GM19395 (cell line): ENCODE results near the gene L3MBTL4.

ENCODE experiments used
- ATAC-seq: cut with Tn5 transposase; IDR thresholded peaks from one replicate; pipeline ENCODE4 v1.9.1; 2021; ENCODE audit warnings: mild to moderate bottlenecking, moderate library complexity; ENCODE audit not compliant: unreplicated experiment

The L3MBTL4 gene

DNA sequence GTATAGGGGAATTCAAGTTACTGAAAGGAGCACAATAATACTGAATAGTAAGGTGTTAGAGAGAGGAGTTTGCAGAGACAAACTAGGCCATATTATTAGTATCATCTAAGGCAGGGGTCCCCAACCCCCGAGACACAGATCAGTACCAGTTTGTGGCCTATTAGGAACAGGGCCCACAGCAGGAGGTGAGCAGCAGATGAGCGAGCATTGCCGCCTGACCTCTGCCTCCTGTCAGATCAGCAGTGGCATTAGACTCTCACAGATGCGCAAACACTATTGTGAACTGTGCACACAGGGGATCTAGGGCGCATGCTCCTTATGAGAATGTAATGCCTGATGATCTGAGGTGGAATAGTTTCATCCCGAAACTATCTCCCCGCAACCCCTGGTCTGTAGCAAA is 477.6 kb downstream of the L3MBTL4 start:
- ATAC-seq: no peak

DNA sequence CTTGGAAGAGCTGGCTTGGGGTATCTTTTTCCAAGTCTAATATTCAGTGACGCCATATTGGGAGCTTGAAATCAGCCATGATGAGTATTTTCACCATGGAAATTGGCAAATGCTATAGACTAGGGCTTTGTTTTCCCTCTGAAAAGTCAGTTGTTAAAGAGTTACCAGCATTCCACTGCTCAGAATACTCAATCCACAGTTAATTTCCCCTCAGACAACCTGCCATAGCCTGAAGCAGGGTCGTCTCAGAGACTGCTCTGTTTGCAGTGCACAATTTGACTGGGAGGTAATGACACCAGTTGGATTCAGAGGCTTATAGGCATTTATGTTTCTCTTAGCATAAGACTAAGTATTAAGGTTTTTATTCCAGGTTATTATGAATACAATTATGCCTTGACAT is 483.9 kb downstream of the L3MBTL4 start:
- ATAC-seq: no peak

DNA sequence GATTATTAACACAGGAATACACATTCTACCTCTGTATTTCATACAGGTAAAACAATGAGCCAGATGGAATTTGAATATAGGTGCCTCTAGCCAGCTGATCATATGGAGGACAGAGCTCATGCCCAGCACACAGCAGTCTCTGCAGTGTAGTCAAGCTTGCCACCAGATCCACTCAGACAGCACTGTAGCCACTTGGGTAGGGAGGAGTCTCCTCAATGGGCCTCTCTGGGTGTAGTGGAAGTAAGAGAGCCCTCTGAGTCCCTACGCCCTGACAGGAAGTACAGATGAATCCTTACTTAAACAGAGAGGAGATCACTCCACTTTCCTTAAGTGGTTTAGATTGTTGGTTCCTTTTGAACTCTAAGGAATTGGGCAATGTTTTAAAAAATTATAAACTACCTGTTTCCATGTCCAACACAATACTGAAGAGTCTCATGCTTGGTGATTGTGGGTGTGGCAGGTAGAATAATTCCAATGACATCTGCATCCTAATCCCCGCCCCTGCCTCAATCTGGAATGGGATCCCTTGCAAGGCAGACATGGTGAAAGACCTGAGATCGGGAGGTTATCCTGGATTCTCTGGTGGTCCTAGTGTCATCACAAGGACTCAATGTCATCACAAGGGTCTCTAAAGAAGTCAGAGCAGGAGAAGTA is 496.4 kb downstream of the L3MBTL4 start:
- ATAC-seq: no peak

DNA sequence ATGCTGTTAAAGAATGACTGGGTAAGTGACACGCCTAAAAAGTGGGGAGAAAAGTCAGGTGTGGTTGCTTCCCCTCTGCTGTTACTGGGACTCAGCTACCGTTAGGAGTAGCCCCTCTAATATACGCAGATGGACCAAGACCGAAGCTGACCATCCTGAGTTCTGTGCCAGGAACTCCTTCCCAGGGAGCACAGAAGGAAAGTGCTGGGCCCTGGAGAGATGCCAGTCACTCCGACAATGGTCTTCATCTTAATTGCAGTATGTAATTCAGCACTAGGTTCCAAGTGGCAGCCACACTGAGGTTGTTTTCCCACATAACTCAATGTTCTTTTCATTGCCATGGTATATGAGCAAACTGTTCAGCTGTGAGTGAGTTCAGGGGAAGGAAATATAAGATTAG is 499.8 kb downstream of the L3MBTL4 start:
- ATAC-seq: no peak

DNA sequence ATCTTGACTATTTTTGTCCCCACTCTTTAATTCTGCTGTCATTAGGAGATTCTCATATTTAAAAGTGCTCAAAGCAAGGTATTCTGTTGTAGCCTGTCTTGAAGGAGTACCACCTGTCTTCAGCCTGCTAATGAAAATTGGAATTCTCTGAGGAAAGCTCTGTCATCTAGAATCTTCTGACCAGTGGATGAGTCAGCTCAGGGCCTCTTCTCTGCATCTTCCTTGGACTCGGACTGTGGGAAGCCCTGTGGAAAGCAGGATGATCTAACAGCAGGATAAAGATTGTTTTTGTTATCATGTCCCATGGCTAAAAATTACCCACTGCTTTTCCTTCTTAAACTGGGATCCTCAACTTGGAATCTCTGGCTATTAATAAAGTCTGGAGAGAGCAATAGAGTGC is 500.7 kb downstream of the L3MBTL4 start:
- ATAC-seq: no peak

DNA sequence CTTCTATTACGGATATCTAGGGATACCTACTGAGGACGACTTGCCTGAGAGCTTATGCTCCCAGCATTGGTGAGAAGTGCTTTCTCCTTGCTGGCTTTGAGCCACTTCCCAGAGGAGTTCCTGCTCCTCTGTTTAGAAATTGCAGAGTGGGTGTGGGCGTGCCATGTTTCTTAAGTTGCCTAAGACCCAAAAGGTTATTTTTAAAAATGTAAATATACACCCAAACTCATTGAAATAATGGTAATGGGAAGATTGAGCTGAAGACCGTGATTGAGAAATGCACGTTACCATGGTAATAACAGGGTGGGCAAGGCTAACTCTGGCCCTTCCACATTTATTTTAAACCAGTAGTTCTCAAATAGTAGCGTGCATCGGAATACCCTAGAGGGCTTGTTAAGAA is 502.1 kb downstream of the L3MBTL4 start:
- ATAC-seq: no peak

DNA sequence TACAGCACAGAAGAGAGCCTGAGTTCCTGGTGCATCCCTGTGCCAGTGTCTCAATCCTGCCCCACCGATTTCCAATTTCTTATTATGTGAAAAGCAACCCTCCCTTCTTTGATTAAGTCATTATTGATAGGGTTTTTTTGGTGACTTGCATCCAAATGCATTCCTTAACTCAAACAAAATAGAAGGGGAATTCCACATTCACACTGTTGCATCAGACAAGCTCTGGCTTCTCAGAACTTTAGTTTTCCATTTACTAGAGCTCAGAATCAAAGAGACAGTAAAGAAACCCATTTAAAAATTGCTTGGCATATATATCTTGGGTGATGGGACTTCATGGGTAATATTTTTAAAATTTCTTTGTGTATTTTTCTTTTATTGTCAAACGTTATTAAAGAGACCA is 505.6 kb downstream of the L3MBTL4 start:
- ATAC-seq: no peak
